Endothelial cell (in vitro differentiated cells): ENCODE data around the gene ZNF792. TPM values are rescaled to one million over a fixed set of nuclear protein-coding genes. Genes with fewer than 3 reads are reported as not detected.
"Not testable (repeated sequence)": the region's sequence is repeated elsewhere in the genome, so short reads cannot be mapped to it uniquely, and the experiment has no call there.

Source experiments
- DNase-seq: peaks from one replicate; pipeline ENCODE4 v3.0.0; 2021; ENCODE audit warnings: low spot score
- H3K27ac Mint-ChIP-seq: one replicate; pipeline ENCODE4 v1.8.0; 2021; ENCODE audit warnings: mixed read lengths, inconsistent platforms; ENCODE audit not compliant: unreplicated experiment
- H3K27me3 Mint-ChIP-seq: one replicate; pipeline ENCODE4 v1.8.0; 2021; ENCODE audit warnings: mild to moderate bottlenecking, moderate library complexity, mixed read lengths, inconsistent platforms; ENCODE audit not compliant: unreplicated experiment
- H3K36me3 Mint-ChIP-seq: one replicate; pipeline ENCODE4 v1.8.0; 2021; ENCODE audit warnings: mild to moderate bottlenecking, low read depth, mixed read lengths, inconsistent platforms; ENCODE audit not compliant: unreplicated experiment
- H3K4me1 Mint-ChIP-seq: one replicate; pipeline ENCODE4 v1.8.0; 2021; ENCODE audit warnings: mild to moderate bottlenecking, mixed read lengths, inconsistent platforms; ENCODE audit not compliant: unreplicated experiment
- H3K4me3 Mint-ChIP-seq: one replicate; pipeline ENCODE4 v1.8.0; 2021; ENCODE audit warnings: mild to moderate bottlenecking, mixed read lengths, inconsistent platforms; ENCODE audit not compliant: unreplicated experiment
- H3K9me3 Mint-ChIP-seq: one replicate; pipeline ENCODE4 v1.8.0; 2021; ENCODE audit warnings: mixed read lengths, inconsistent platforms; ENCODE audit not compliant: unreplicated experiment
- CTCF ChIP-seq: fragments of 200-600 bp; sonication (generic); IDR thresholded peaks from one replicate; pipeline ENCODE4 v1.5.0; 2021; ENCODE audit warnings: antibody characterized with exemption; ENCODE audit not compliant: unreplicated experiment
- total RNA-seq: library from RNA; stranded (reverse); fragmentation: NEBNext Ultra II Directional; extraction: Animal tissue kit (Norgen Biotek cat#: 25700); gene quantifications from one replicate; pipeline ENCODE4 v1.2.1, GENCODE V29; 2021; ENCODE audit not compliant: unreplicated experiment

Gene ZNF792
- total RNA-seq, 1 donor from 2014 or later = 68.6 TPM

GRCh38 chr19:35009424-35010415, 45.7 kb upstream of the ZNF792 start:
- H3K36me3 Mint-ChIP-seq = peaks cover 47% of the 10 kb centered on the region
- no peak overlapping the region for H3K27ac Mint-ChIP-seq
- no peak for TF ChIP-seq CTCF
- no peak for DNase-seq
- H3K4me3 Mint-ChIP-seq = peak overlapping the region; percentile 56
- no peaks in the 10 kb centered on the region for H3K9me3 Mint-ChIP-seq
- peaks cover 14% of the 10 kb centered on the region for H3K4me1 Mint-ChIP-seq
- H3K27me3 Mint-ChIP-seq = peaks cover 8% of the 10 kb centered on the region

- Mint-ChIP-seq H3K27ac (no peak overlapping the region), H3K9me3 (no peaks in the 10 kb centered on the region), H3K4me1 (peaks cover 19% of the 10 kb centered on the region), H3K27me3 (peaks cover 8% of the 10 kb centered on the region), H3K4me3 (peak overlapping the region; percentile 60), H3K36me3 (peaks cover 41% of the 10 kb centered on the region)
- no peak for DNase-seq
- TF ChIP-seq CTCF = no peak
Measured at GRCh38 chr19:35008891-35009341, 44.9 kb upstream of the ZNF792 start.

GRCh38 chr19:35007427-35007826, 43.4 kb upstream of the ZNF792 start:
- not testable (repeated sequence) for H3K27me3 Mint-ChIP-seq, H3K4me3 Mint-ChIP-seq, H3K27ac Mint-ChIP-seq, H3K9me3 Mint-ChIP-seq, DNase-seq
- Mint-ChIP-seq H3K4me1 (peaks cover 29% of the 10 kb centered on the region), H3K36me3 (peaks cover 31% of the 10 kb centered on the region)

GRCh38 chr19:35006999-35007365, 43.0 kb upstream of the ZNF792 start:
- Mint-ChIP-seq H3K9me3 (no peaks in the 10 kb centered on the region), H3K4me1 (peaks cover 29% of the 10 kb centered on the region), H3K4me3 (peak overlapping the region; percentile 45), H3K27ac (no peak overlapping the region), H3K27me3 (peaks cover 9% of the 10 kb centered on the region), H3K36me3 (peaks cover 29% of the 10 kb centered on the region)
- no peak for DNase-seq
- no peak for TF ChIP-seq CTCF

GRCh38 chr19:35006342-35006998, 42.4 kb upstream of the ZNF792 start:
- DNase-seq = no peak
- Mint-ChIP-seq H3K27ac (no peak overlapping the region), H3K36me3 (peaks cover 32% of the 10 kb centered on the region), H3K27me3 (peaks cover 14% of the 10 kb centered on the region), H3K9me3 (no peaks in the 10 kb centered on the region), H3K4me1 (peaks cover 32% of the 10 kb centered on the region), H3K4me3 (peak overlapping the region; percentile 45)
- TF ChIP-seq CTCF = no peak

GRCh38 chr19:35006007-35006341, 41.9 kb upstream of the ZNF792 start:
- H3K4me3 Mint-ChIP-seq, DNase-seq, H3K9me3 Mint-ChIP-seq, H3K27ac Mint-ChIP-seq: not testable (repeated sequence)
- peaks cover 34% of the 10 kb centered on the region for H3K36me3 Mint-ChIP-seq
- peaks cover 19% of the 10 kb centered on the region for H3K27me3 Mint-ChIP-seq
- H3K4me1 Mint-ChIP-seq = peaks cover 37% of the 10 kb centered on the region
